Endothelial cell of umbilical vein (primary cell): Measurements from ENCODE around the gene GPA33. TPM values are rescaled to one million over a fixed set of nuclear protein-coding genes. Genes with fewer than 3 reads are reported as not detected.

Experiments
- BruUV-seq: library from RNA; stranded (reverse); fragments of 400-500 nt; replicated peaks from 2 replicates; lab custom pipeline; 2021; lab: Mats Ljungman, UMichigan
- CTCF ChIA-PET: fragments of 300-600, 350-600 bp; sonication (Branson Sonifier 250); formaldehyde crosslinking; loops from one replicate; lab custom pipeline; 2021; ENCODE audit warnings: antibody characterized with exemption, inconsistent platforms; lab: Charles Lee
- POLR2A ChIA-PET: fragments of 300-600, 350-600 bp; sonication (Branson Sonifier 250); formaldehyde crosslinking; loops from one replicate; lab custom pipeline; 2021; ENCODE audit warnings: antibody characterized with exemption, inconsistent platforms; lab: Charles Lee
- DNase-seq: peaks from one replicate; pipeline ENCODE4 v3.0.0-alpha.2; 2011; ENCODE audit warnings: low read depth, low spot score
- FAIRE-seq: peaks from 2 replicates; lab custom pipeline; 2011; peaks lifted over from hg19 to GRCh38; lab: Jason Lieb, UNC
- H2AFZ ChIP-seq: 2 replicates; pipeline ENCODE4 v1.6.0; 2012; ENCODE audit warnings: low read depth, low read length, control low read depth, inconsistent platforms
- H3K27ac ChIP-seq: 2 replicates; pipeline ENCODE4 v1.5.1; 2011; ENCODE audit warnings: low read depth, mild to moderate bottlenecking, control low read depth, low read length, moderate library complexity; ENCODE audit not compliant: insufficient read depth
- H3K27me3 ChIP-seq, 2 experiments: 2 replicates each; pipeline versions ENCODE4 v1.6.0 to v1.6.1; 2011; ENCODE audit warnings: low read length in 2 of 2, mixed read lengths in 1 of 2; ENCODE audit not compliant: control insufficient read depth in 2 of 2, insufficient read depth in 2 of 2
- H3K36me3 ChIP-seq, 2 experiments: 2 replicates in 1 of 2; 3 replicates in 1 of 2; pipeline ENCODE4 v1.5.1; 2011; ENCODE audit warnings: low read length in 2 of 2, mild to moderate bottlenecking in 1 of 2, moderate library complexity in 1 of 2; ENCODE audit not compliant: control insufficient read depth in 2 of 2, insufficient read depth in 2 of 2; ENCODE audit errors: extremely low read depth in 1 of 2
- H3K4me1 ChIP-seq: 3 replicates; pipeline ENCODE4 v1.5.1; 2011; ENCODE audit warnings: mild to moderate bottlenecking, low read length; ENCODE audit not compliant: control insufficient read depth, insufficient read depth; ENCODE audit errors: extremely low read depth
- H3K4me2 ChIP-seq: 2 replicates; pipeline ENCODE4 v1.6.1; 2011; ENCODE audit warnings: low read length, control low read depth, mixed read lengths; ENCODE audit not compliant: insufficient read depth
- H3K4me3 ChIP-seq, 3 experiments: fragments of 200-600 bp in 1 of 3; sonication (generic), shearing (Covaris generic) in 1 of 3; replicated peaks in 1 of 3; 2 replicates each; pipeline ENCODE4 v1.5.1; 2011 to 2016; ENCODE audit warnings: control low read depth in 3 of 3, low read length in 3 of 3, mild to moderate bottlenecking in 2 of 3, inconsistent platforms in 1 of 3, low read depth in 1 of 3, moderate library complexity in 1 of 3; ENCODE audit not compliant: insufficient read depth in 1 of 3
- H3K79me2 ChIP-seq: 2 replicates; pipeline ENCODE4 v1.6.0; 2012; ENCODE audit warnings: low read length, inconsistent platforms; ENCODE audit not compliant: control insufficient read depth, insufficient read depth
- H3K9ac ChIP-seq: replicated peaks from 2 replicates; pipeline ENCODE3; 2011; ENCODE audit warnings: low read length, control low read depth; ENCODE audit not compliant: insufficient read depth; ENCODE audit errors: extremely low read depth
- H3K9me1 ChIP-seq: replicated peaks from 3 replicates; pipeline ENCODE4 v1.6.0; 2011; ENCODE audit warnings: mild to moderate bottlenecking, low read length; ENCODE audit not compliant: control insufficient read depth, insufficient read depth; ENCODE audit errors: extremely low read depth
- H3K9me3 ChIP-seq: replicated peaks from 2 replicates; pipeline ENCODE4 v1.5.1; 2012; ENCODE audit warnings: low read length, inconsistent platforms; ENCODE audit not compliant: control insufficient read depth, insufficient read depth
- H4K20me1 ChIP-seq: replicated peaks from 2 replicates; pipeline ENCODE3; 2011; ENCODE audit warnings: mild to moderate bottlenecking, low read length; ENCODE audit not compliant: control insufficient read depth, insufficient read depth; ENCODE audit errors: extremely low read depth
- CTCF ChIP-seq, 2 donors: IDR thresholded peaks; 1 replicate in 1 of 2; 2 replicates in 1 of 2; pipeline ENCODE4 v1.5.1; 2011; ENCODE audit warnings: low read length in 2 of 2, mild to moderate bottlenecking in 2 of 2, moderate library complexity in 2 of 2, control low read depth in 1 of 2, inconsistent platforms in 1 of 2, low read depth in 1 of 2; ENCODE audit not compliant: insufficient read depth in 1 of 2; ENCODE audit errors: extremely low read depth in 1 of 2
- EZH2 ChIP-seq: IDR thresholded peaks from 2 replicates; pipeline ENCODE4 v1.6.1; 2012; ENCODE audit warnings: borderline replicate concordance, low read depth, mild to moderate bottlenecking, moderate library complexity, low read length, inconsistent platforms; ENCODE audit not compliant: severe bottlenecking
- FOS ChIP-seq: IDR thresholded peaks from 2 replicates; pipeline ENCODE4 v1.6.1; 2011; ENCODE audit warnings: mild to moderate bottlenecking, low read length, moderate library complexity, borderline replicate concordance; ENCODE audit not compliant: insufficient read depth
- GATA2 ChIP-seq: IDR thresholded peaks from 2 replicates; pipeline ENCODE4 v1.7.0; 2011; ENCODE audit warnings: low read depth, mild to moderate bottlenecking, moderate library complexity, mixed read lengths, low read length; ENCODE audit not compliant: insufficient read length, insufficient read depth
- JUN ChIP-seq: IDR thresholded peaks from 2 replicates; pipeline ENCODE4 v1.6.1; 2011; ENCODE audit warnings: borderline replicate concordance, low read depth; ENCODE audit not compliant: insufficient read length, insufficient read depth
- MAX ChIP-seq: IDR thresholded peaks from 2 replicates; pipeline ENCODE4 v1.6.1; 2011; ENCODE audit not compliant: insufficient read depth, insufficient read length
- MYC ChIP-seq: IDR thresholded peaks from one replicate; pipeline ENCODE4 v1.6.1; 2011; ENCODE audit warnings: mild to moderate bottlenecking, low read depth, low read length
- POLR2A ChIP-seq: IDR thresholded peaks from 2 replicates; pipeline ENCODE4 v1.6.1; 2012; ENCODE audit warnings: low read depth, mild to moderate bottlenecking, control low read depth, low read length
- POLR2AphosphoS5 ChIP-seq: IDR thresholded peaks from 2 replicates; pipeline ENCODE4 v1.6.1; 2012; ENCODE audit warnings: low read depth, mild to moderate bottlenecking, control low read depth, low read length, moderate library complexity; ENCODE audit not compliant: insufficient read depth
- dilution Hi-C: fragments of 300-500 bp; cut with MboI; formaldehyde crosslinking; loops from one replicate; pipeline ENCODE4 v1.15.0; 2019; ENCODE audit warnings: low sequenced_read_pairs; ENCODE audit not compliant: extremely low pct_ligation_motif_present
- intact Hi-C: fragments of 100-400 bp; cut with micrococcal nuclease; formaldehyde crosslinking; loops from one replicate; pipeline ENCODE4 v1.10.0; 2022
- polyA plus RNA-seq, 4 experiments: library from polyadenylated mRNA; depleted of rRNA in 3 of 4; stranded (reverse) in 3 of 4; unstranded in 1 of 4; fragments of >200 nt; gene quantifications; 2 replicates each; pipeline versions ENCODE4 v1.2.1 to v1.2.3, GENCODE V29; 2011 to 2012; ENCODE audit warnings: missing spikeins in 1 of 4
- total RNA-seq: library from RNA; stranded (reverse); gene quantifications from 2 replicates; pipeline ENCODE4 v1.2.3, GENCODE V29; 2021

GPA33 gene
- total and polyA plus RNA-seq, 2 donors (not counting 3 experiments of a cell fraction or from before 2014, with no cell fraction given) = not detected

- no peaks in the 10 kb centered on the region for H3K36me3 ChIP-seq
- no peaks in the 10 kb centered on the region for H3K27me3 ChIP-seq
- intact Hi-C loops = loop anchor here (5.0 kb wide), 1 partner anchor 233 kb away; no protein-coding TSS in a partner anchor
- no peak overlapping the region for H3K9ac ChIP-seq
- no peak overlapping the region for H3K4me3 ChIP-seq
- BruUV-seq = no TSS peak
- peaks cover 3% of the 10 kb centered on the region for H3K4me1 ChIP-seq
- no peak overlapping the region for H2AFZ ChIP-seq
- FAIRE-seq = no peak
- dilution Hi-C loops = no loop called here
- POLR2A ChIA-PET = no interaction called here
- CTCF ChIA-PET = interaction anchor here (12.6 kb wide), 1 partner anchor 144 kb away, joined by 509 read pairs; no protein-coding TSS in a partner anchor
- no peak for DNase-seq
- H4K20me1 ChIP-seq = no peaks in the 10 kb centered on the region
- H3K9me3 ChIP-seq = no peaks in the 10 kb centered on the region
- no peaks in the 10 kb centered on the region for H3K79me2 ChIP-seq
- TF ChIP-seq MAX = no peak
- TF ChIP-seq JUN = no peak
- TF ChIP-seq EZH2 = no peak
- TF ChIP-seq MYC = no peak
- no peak for TF ChIP-seq POLR2AphosphoS5
- no peak for TF ChIP-seq POLR2A
- TF ChIP-seq GATA2 = no peak
- no peak for TF ChIP-seq FOS
- no peak for TF ChIP-seq CTCF (IDR thresholded peaks at IDR 0.05; ENCODE audit: extremely low read depth in 1 of 2, insufficient read depth in 1 of 2, low read depth in 1 of 2, low read length in 2 of 2)
- H3K27ac ChIP-seq = no peak overlapping the region
- H3K4me2 ChIP-seq = no peak overlapping the region
- no peaks in the 10 kb centered on the region for H3K9me1 ChIP-seq
These were observed 35.1 kb downstream of the GPA33 start for GRCh38 chr1:167054946-167055630.
